ENCODE data around the gene TMEM45A.
"Not testable (repeated sequence)": the region's sequence is repeated elsewhere in the genome, so short reads cannot be mapped to it uniquely, and the experiment has no call there.

TMEM45A gene

GRCh38 chr3:100463002-100463401 is 29.4 kb upstream of the TMEM45A start:
- peaks cover 4% of the 10 kb centered on the region for H3K9me3 ChIP-seq (ENCODE audit: control insufficient read depth, insufficient read depth, low read length)
- no peak overlapping the region for H3K4me3 ChIP-seq (ENCODE audit: low read length)
- WGBS (ENCODE audit: insufficient coverage, insufficient read length), result no CpG with 5 or more reads among the region's 3 CpGs
- H3K27ac ChIP-seq (ENCODE audit: low read length), result no peak overlapping the region
- H3K4me1 ChIP-seq (ENCODE audit: control insufficient read depth, insufficient read depth, low read length), result no peaks in the 10 kb centered on the region
- H3K27me3 ChIP-seq (ENCODE audit: control insufficient read depth, insufficient read depth, low read length), result no peaks in the 10 kb centered on the region
- no peaks in the 10 kb centered on the region for H3K36me3 ChIP-seq (ENCODE audit: control insufficient read depth, insufficient read depth, low read length)
- peak; percentile 25 for DNase-seq (ENCODE audit: low read depth, low spot score)

- Histone ChIP-seq H3K9me3 (ENCODE audit: control insufficient read depth, insufficient read depth, low read length) (peaks cover 5% of the 10 kb centered on the region), H3K36me3 (ENCODE audit: control insufficient read depth, insufficient read depth, low read length) (no peaks in the 10 kb centered on the region), H3K4me1 (ENCODE audit: control insufficient read depth, insufficient read depth, low read length) (no peaks in the 10 kb centered on the region), H3K4me3 (ENCODE audit: low read length) (no peak overlapping the region), H3K27me3 (ENCODE audit: control insufficient read depth, insufficient read depth, low read length) (no peaks in the 10 kb centered on the region), H3K27ac (ENCODE audit: low read length) (no peak overlapping the region)
- WGBS (ENCODE audit: insufficient coverage, insufficient read length), result no CpG with 5 or more reads among the region's 3 CpGs
- no peak for DNase-seq (ENCODE audit: low read depth, low spot score)
Measured at GRCh38 chr3:100463646-100464155, 28.7 kb upstream of the TMEM45A start.

GRCh38 chr3:100465892-100466777 is 26.3 kb upstream of the TMEM45A start:
- peaks cover 5% of the 10 kb centered on the region for H3K9me3 ChIP-seq (ENCODE audit: control insufficient read depth, insufficient read depth, low read length)
- H3K36me3 ChIP-seq (ENCODE audit: control insufficient read depth, insufficient read depth, low read length), result no peaks in the 10 kb centered on the region
- DNase-seq (ENCODE audit: low read depth, low spot score), result no peak
- H3K27me3 ChIP-seq (ENCODE audit: control insufficient read depth, insufficient read depth, low read length), result no peaks in the 10 kb centered on the region
- no peak overlapping the region for H3K27ac ChIP-seq (ENCODE audit: low read length)
- no peaks in the 10 kb centered on the region for H3K4me1 ChIP-seq (ENCODE audit: control insufficient read depth, insufficient read depth, low read length)
- no peak overlapping the region for H3K4me3 ChIP-seq (ENCODE audit: low read length)
- no CpG with 5 or more reads among the region's 3 CpGs for WGBS (ENCODE audit: insufficient coverage, insufficient read length)

GRCh38 chr3:100467133-100467532 is 25.3 kb upstream of the TMEM45A start:
- Histone ChIP-seq H3K27me3 (ENCODE audit: control insufficient read depth, insufficient read depth, low read length) (no peaks in the 10 kb centered on the region), H3K36me3 (ENCODE audit: control insufficient read depth, insufficient read depth, low read length) (no peaks in the 10 kb centered on the region), H3K4me3 (ENCODE audit: low read length) (no peak overlapping the region), H3K9me3 (ENCODE audit: control insufficient read depth, insufficient read depth, low read length) (peaks cover 5% of the 10 kb centered on the region), H3K4me1 (ENCODE audit: control insufficient read depth, insufficient read depth, low read length) (no peaks in the 10 kb centered on the region), H3K27ac (ENCODE audit: low read length) (no peak overlapping the region)
- DNase-seq (ENCODE audit: low read depth, low spot score), result no peak
- no CpG with 5 or more reads among the region's 1 CpG for WGBS (ENCODE audit: insufficient coverage, insufficient read length)

GRCh38 chr3:100468676-100469075 is 23.7 kb upstream of the TMEM45A start:
- H3K4me1 ChIP-seq (ENCODE audit: control insufficient read depth, insufficient read depth, low read length), result no peaks in the 10 kb centered on the region
- H3K9me3 ChIP-seq (ENCODE audit: control insufficient read depth, insufficient read depth, low read length), result peaks cover 5% of the 10 kb centered on the region
- no peak for DNase-seq (ENCODE audit: low read depth, low spot score)
- no peak overlapping the region for H3K27ac ChIP-seq (ENCODE audit: low read length)
- no peak overlapping the region for H3K4me3 ChIP-seq (ENCODE audit: low read length)
- H3K36me3 ChIP-seq (ENCODE audit: control insufficient read depth, insufficient read depth, low read length), result no peaks in the 10 kb centered on the region
- H3K27me3 ChIP-seq (ENCODE audit: control insufficient read depth, insufficient read depth, low read length), result no peaks in the 10 kb centered on the region
- no CpG with 5 or more reads among the region's 2 CpGs for WGBS (ENCODE audit: insufficient coverage, insufficient read length)

- H3K4me1 ChIP-seq (ENCODE audit: control insufficient read depth, insufficient read depth, low read length), result no peaks in the 10 kb centered on the region
- H3K9me3 ChIP-seq (ENCODE audit: control insufficient read depth, insufficient read depth, low read length), result peaks cover 5% of the 10 kb centered on the region
- H3K36me3 ChIP-seq (ENCODE audit: control insufficient read depth, insufficient read depth, low read length), result no peaks in the 10 kb centered on the region
- H3K27me3 ChIP-seq (ENCODE audit: control insufficient read depth, insufficient read depth, low read length), result no peaks in the 10 kb centered on the region
- H3K27ac ChIP-seq (ENCODE audit: low read length), result no peak overlapping the region
- H3K4me3 ChIP-seq (ENCODE audit: low read length), result no peak overlapping the region
- no peak for DNase-seq (ENCODE audit: low read depth, low spot score)
- no CpG with 5 or more reads among the region's 1 CpG for WGBS (ENCODE audit: insufficient coverage, insufficient read length)
Measured at GRCh38 chr3:100470951-100471350, 21.5 kb upstream of the TMEM45A start.

GRCh38 chr3:100471444-100471843 is 21.0 kb upstream of the TMEM45A start:
- Histone ChIP-seq H3K9me3 (ENCODE audit: control insufficient read depth, insufficient read depth, low read length) (peaks cover 5% of the 10 kb centered on the region), H3K27ac (ENCODE audit: low read length) (no peak overlapping the region), H3K4me1 (ENCODE audit: control insufficient read depth, insufficient read depth, low read length) (no peaks in the 10 kb centered on the region), H3K4me3 (ENCODE audit: low read length) (no peak overlapping the region), H3K36me3 (ENCODE audit: control insufficient read depth, insufficient read depth, low read length) (no peaks in the 10 kb centered on the region), H3K27me3 (ENCODE audit: control insufficient read depth, insufficient read depth, low read length) (no peaks in the 10 kb centered on the region)
- no peak for DNase-seq (ENCODE audit: low read depth, low spot score)
- no CpG with 5 or more reads among the region's 2 CpGs for WGBS (ENCODE audit: insufficient coverage, insufficient read length)

- not testable (repeated sequence) for H3K27me3 ChIP-seq (ENCODE audit: control insufficient read depth, insufficient read depth, low read length); H3K4me3 ChIP-seq (ENCODE audit: low read length); H3K4me1 ChIP-seq (ENCODE audit: control insufficient read depth, insufficient read depth, low read length); H3K9me3 ChIP-seq (ENCODE audit: control insufficient read depth, insufficient read depth, low read length); H3K27ac ChIP-seq (ENCODE audit: low read length); DNase-seq (ENCODE audit: low read depth, low spot score); H3K36me3 ChIP-seq (ENCODE audit: control insufficient read depth, insufficient read depth, low read length)
- no CpG with 5 or more reads among the region's 32 CpGs for WGBS (ENCODE audit: insufficient coverage, insufficient read length)
Measured at GRCh38 chr3:100477851-100478360, 14.5 kb upstream of the TMEM45A start.

GRCh38 chr3:100478521-100478920 is 13.9 kb upstream of the TMEM45A start:
- not testable (repeated sequence) for H3K27ac ChIP-seq (ENCODE audit: low read length); H3K4me3 ChIP-seq (ENCODE audit: low read length); H3K9me3 ChIP-seq (ENCODE audit: control insufficient read depth, insufficient read depth, low read length); H3K27me3 ChIP-seq (ENCODE audit: control insufficient read depth, insufficient read depth, low read length); H3K4me1 ChIP-seq (ENCODE audit: control insufficient read depth, insufficient read depth, low read length); DNase-seq (ENCODE audit: low read depth, low spot score); H3K36me3 ChIP-seq (ENCODE audit: control insufficient read depth, insufficient read depth, low read length)
- no CpG with 5 or more reads among the region's 25 CpGs for WGBS (ENCODE audit: insufficient coverage, insufficient read length)

- no peaks in the 10 kb centered on the region for H3K27me3 ChIP-seq (ENCODE audit: control insufficient read depth, insufficient read depth, low read length)
- H3K9me3 ChIP-seq (ENCODE audit: control insufficient read depth, insufficient read depth, low read length), result no peaks in the 10 kb centered on the region
- no peak overlapping the region for H3K27ac ChIP-seq (ENCODE audit: low read length)
- no CpG with 5 or more reads among the region's 5 CpGs for WGBS (ENCODE audit: insufficient coverage, insufficient read length)
- H3K36me3 ChIP-seq (ENCODE audit: control insufficient read depth, insufficient read depth, low read length), result no peaks in the 10 kb centered on the region
- no peaks in the 10 kb centered on the region for H3K4me1 ChIP-seq (ENCODE audit: control insufficient read depth, insufficient read depth, low read length)
- no peak overlapping the region for H3K4me3 ChIP-seq (ENCODE audit: low read length)
- DNase-seq (ENCODE audit: low read depth, low spot score), result no peak
Measured at GRCh38 chr3:100480081-100480480, 12.3 kb upstream of the TMEM45A start.
